ENCODE results near the gene DGKH. TPM values are rescaled to one million over a fixed set of nuclear protein-coding genes. Genes with fewer than 3 reads are reported as not detected.

DGKH gene
- total RNA-seq, 1 donor from 2014 or later: 2.2 TPM

DNA sequence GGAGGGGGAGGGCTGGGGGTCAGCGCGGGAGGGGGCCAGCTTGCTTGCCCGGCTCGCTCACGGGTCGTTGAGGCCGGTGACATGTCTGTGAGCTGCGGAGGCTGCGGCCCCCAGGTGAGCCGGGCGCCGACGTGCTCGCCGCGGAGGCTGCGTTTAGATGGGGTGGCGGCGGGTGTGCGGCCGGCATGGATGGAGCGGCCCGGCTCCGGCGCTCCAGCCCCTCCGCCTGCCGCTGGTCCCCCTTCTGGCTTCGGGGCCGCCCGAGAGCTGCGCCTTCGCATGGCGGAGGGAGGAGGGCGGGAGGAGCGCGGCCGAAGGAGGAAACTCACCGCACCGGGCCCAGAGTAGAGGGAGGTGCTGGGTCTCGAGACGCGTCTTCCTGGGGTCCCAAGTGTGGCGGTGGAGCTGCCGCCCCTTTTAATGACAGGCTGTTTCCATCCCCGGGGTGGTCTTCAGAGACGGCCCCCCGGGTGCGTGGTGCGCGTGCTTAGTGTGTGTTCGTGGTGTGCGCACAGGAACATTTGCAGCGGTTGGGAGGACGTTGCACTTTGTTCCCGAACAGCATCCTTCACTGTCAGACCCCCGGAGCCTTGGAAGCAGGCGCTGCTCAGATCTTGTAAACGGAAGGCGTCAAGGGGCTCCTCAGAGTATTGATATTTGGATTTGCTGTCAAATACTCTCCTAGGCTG lies 223.8 kb downstream of the DGKH start, which contains the start of gene AKAP11:
AKAP11 (plus strand) TSS at position 38 of the 689 bp plus-strand sequence. CDS start 14,197 bp downstream, outside the sequence.
- H3K9me3 Mint-ChIP-seq: peaks cover 4% of the 10 kb centered on the region
- H3K4me3 Mint-ChIP-seq: peak within 1 kb of the TSS; percentile 97
- H3K27me3 Mint-ChIP-seq: no peaks in the 10 kb centered on the region
- DNase-seq (no peak), ATAC-seq (ENCODE audit: low read depth) (peak; percentile 28)
- intact Hi-C loops (cut with micrococcal nuclease): loop anchor here (1.0 to 10.0 kb wide), 11 partner anchors 355 to 2003 kb away; partner anchors contain the start of genes CCDC122, ELF1, LACC1 and NAA16
- ChIA-PET CTCF (interaction anchor here (0.6 kb wide), 1 partner anchor 1532 kb away, joined by 3 read pairs; no protein-coding TSS in a partner anchor), POLR2A (interaction anchor here (0.6 to 2.6 kb wide), 16 partner anchors 8 to 1607 kb away, joined by 3 to 47 read pairs (median 3); partner anchors contain the start of genes CCDC122, ELF1, EPSTI1 and KBTBD7)
- H3K4me1 Mint-ChIP-seq: peaks cover 58% of the 10 kb centered on the region
- TF ChIP-seq, protein P1, sequence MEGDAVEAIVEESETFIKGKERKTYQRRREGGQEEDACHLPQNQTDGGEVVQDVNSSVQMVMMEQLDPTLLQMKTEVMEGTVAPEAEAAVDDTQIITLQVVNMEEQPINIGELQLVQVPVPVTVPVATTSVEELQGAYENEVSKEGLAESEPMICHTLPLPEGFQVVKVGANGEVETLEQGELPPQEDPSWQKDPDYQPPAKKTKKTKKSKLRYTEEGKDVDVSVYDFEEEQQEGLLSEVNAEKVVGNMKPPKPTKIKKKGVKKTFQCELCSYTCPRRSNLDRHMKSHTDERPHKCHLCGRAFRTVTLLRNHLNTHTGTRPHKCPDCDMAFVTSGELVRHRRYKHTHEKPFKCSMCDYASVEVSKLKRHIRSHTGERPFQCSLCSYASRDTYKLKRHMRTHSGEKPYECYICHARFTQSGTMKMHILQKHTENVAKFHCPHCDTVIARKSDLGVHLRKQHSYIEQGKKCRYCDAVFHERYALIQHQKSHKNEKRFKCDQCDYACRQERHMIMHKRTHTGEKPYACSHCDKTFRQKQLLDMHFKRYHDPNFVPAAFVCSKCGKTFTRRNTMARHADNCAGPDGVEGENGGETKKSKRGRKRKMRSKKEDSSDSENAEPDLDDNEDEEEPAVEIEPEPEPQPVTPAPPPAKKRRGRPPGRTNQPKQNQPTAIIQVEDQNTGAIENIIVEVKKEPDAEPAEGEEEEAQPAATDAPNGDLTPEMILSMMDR (IDR thresholded peaks at IDR 0.05): no peak
- H3K36me3 Mint-ChIP-seq (ENCODE audit: low read depth): peaks cover 14% of the 10 kb centered on the region
- peak within 1 kb of the TSS; percentile 97 for H3K27ac Mint-ChIP-seq

DNA sequence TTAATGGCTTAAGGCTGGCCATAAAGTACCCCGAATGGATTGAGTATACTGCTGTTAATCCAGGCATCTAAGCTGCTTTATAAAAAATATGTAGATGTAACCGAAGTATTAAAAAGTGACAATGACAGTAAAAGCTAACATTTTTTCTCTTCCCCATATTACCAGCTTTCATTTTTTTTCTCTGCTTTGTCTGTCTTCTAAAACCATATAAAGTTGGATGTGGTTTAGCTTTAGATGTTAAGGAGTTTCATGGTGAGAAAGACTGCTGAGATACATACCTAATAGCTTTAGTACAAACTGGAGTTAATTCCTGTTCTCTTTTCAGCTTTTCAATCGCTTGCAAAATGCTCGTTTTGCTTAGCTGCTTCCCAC lies 224.3 kb downstream of the DGKH start:
- H3K36me3 Mint-ChIP-seq (ENCODE audit: low read depth): peaks cover 14% of the 10 kb centered on the region
- intact Hi-C loops (cut with micrococcal nuclease): loop anchor here (1.0 to 10.0 kb wide), 11 partner anchors 355 to 2002 kb away; partner anchors contain the start of genes CCDC122, ELF1, LACC1 and NAA16
- TF ChIP-seq, protein P1 (IDR thresholded peaks at IDR 0.05): no peak
- peaks cover 5% of the 10 kb centered on the region for H3K9me3 Mint-ChIP-seq
- ChIA-PET CTCF (interaction anchor here (0.6 kb wide), 1 partner anchor 1532 kb away, joined by 3 read pairs; no protein-coding TSS in a partner anchor), POLR2A (interaction anchor here (0.7 to 2.6 kb wide), 8 partner anchors 46 to 1254 kb away, joined by 3 to 47 read pairs (median 4); partner anchors contain the start of genes ELF1 and EPSTI1)
- no peak for ATAC-seq (ENCODE audit: low read depth)
- peak overlapping the region; percentile 97 for H3K4me3 Mint-ChIP-seq
- peak overlapping the region; percentile 97 for H3K27ac Mint-ChIP-seq
- H3K27me3 Mint-ChIP-seq: no peaks in the 10 kb centered on the region
- DNase-seq: no peak
- peaks cover 58% of the 10 kb centered on the region for H3K4me1 Mint-ChIP-seq

DNA sequence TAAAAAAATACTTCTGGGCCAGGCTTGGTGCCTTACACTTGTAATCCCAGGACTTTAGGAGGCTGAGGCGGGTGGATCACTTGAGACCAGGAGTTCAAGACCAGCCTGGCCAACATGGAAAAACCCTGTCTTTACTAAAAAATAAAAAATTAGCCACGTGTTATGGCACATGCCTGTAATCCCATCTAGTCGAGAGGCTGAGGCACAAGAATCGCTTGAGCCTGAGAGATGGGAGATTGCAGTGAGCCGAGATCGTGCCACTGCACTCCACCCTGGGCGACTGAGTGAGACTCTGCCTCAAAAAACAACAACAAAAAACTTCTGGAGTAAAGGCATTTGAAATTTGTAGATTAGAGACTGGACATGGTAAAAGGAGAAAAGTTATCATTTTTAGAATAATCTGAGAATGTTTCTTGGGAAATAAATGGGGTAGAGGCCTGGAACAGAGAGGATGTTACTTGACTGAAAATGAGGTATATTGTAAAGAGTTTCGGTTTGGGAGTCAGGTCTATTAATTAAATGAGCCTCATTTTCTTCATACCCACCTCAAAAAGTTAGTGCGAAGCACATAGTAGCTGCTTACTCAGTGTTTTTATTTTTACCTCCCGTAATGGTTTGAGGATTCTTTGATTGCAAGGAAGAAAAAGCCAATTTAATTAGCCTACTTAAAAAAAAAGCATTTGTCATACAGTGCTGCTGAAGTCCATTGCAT lies 226.1 kb downstream of the DGKH start:
- TF ChIP-seq, protein P1 (IDR thresholded peaks at IDR 0.05): no peak
- Mint-ChIP-seq H3K27ac (peak overlapping the region; percentile 94), H3K27me3 (no peaks in the 10 kb centered on the region), H3K36me3 (ENCODE audit: low read depth) (peaks cover 14% of the 10 kb centered on the region), H3K9me3 (peaks cover 5% of the 10 kb centered on the region), H3K4me1 (peaks cover 58% of the 10 kb centered on the region), H3K4me3 (peak overlapping the region; percentile 64)
- intact Hi-C loops (cut with micrococcal nuclease): loop anchor here (1.0 to 10.0 kb wide), 10 partner anchors 38 to 2000 kb away; partner anchors contain the start of genes CCDC122, ELF1, LACC1 and NAA16
- no peak for DNase-seq
- ChIA-PET CTCF (no interaction called here), POLR2A (interaction anchor here (1.0 to 1.5 kb wide), 5 partner anchors 14 to 1296 kb away, joined by 3 to 5 read pairs (median 3); partner anchors contain the start of gene EPSTI1)
- no peak for ATAC-seq (ENCODE audit: low read depth)

DNA sequence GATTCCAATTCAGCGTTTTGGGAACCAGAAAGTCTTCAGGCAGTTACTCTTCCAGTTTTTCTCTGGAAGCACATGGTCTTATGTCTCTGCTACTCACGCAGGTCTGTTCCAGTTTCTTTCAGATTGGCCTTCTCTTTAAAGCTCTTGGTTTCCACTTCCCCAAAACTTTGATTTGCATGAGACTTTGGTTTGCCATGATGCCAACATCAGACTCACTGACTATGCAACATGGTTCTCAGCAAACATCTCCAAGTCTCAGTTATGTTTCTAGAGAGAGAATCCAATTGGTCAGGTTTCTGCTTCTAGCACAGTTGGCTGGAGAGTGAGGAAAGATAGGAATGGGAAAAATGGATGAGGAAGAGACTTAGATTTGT lies 226.6 kb downstream of the DGKH start:
- DNase-seq: no peak
- POLR2A ChIA-PET: interaction anchor here (1.0 to 1.5 kb wide), 5 partner anchors 14 to 1296 kb away, joined by 3 to 5 read pairs (median 3); partner anchors contain the start of gene EPSTI1
- intact Hi-C loops (cut with micrococcal nuclease): loop anchor here (1.0 to 10.0 kb wide), 5 partner anchors 37 to 2000 kb away; partner anchors contain the start of gene ELF1
- CTCF ChIA-PET: no interaction called here
- TF ChIP-seq, protein P1 (IDR thresholded peaks at IDR 0.05): no peak
- Mint-ChIP-seq H3K27me3 (no peaks in the 10 kb centered on the region), H3K36me3 (ENCODE audit: low read depth) (peaks cover 14% of the 10 kb centered on the region), H3K9me3 (peaks cover 5% of the 10 kb centered on the region), H3K4me3 (peak overlapping the region; percentile 64), H3K4me1 (peaks cover 58% of the 10 kb centered on the region), H3K27ac (peak overlapping the region; percentile 94)
- peak; percentile 22 for ATAC-seq (ENCODE audit: low read depth)

All from activated B cell treated with CpG ODN at 0.5 μM for 24 hours (primary cell).